Osteoblast (primary cell): ENCODE measurements around the gene RIMBP2. TPM values are rescaled to one million over a fixed set of nuclear protein-coding genes. Genes with fewer than 3 reads are reported as not detected.

Experiments
- DNase-seq: peaks from one replicate; pipeline ENCODE4 v3.0.0; 2011; ENCODE audit warnings: low spot score, mixed read lengths; ENCODE audit not compliant: insufficient read length; ENCODE audit errors: missing footprints
- H2AFZ ChIP-seq: 2 replicates; pipeline ENCODE4 v1.6.0; 2011; ENCODE audit warnings: mild to moderate bottlenecking, low read length
- H3K27ac ChIP-seq: 2 replicates; pipeline ENCODE4 v1.5.1; 2011; ENCODE audit warnings: mild to moderate bottlenecking, low read depth, low read length, moderate library complexity
- H3K27me3 ChIP-seq: 2 replicates; pipeline ENCODE4 v1.6.0; 2012; ENCODE audit warnings: mild to moderate bottlenecking, control low read depth, inconsistent platforms, low read length, moderate library complexity; ENCODE audit not compliant: insufficient read depth
- H3K36me3 ChIP-seq: 2 replicates; pipeline ENCODE4 v1.5.1; 2011; ENCODE audit warnings: mild to moderate bottlenecking, low read length, control low read depth, moderate library complexity; ENCODE audit not compliant: insufficient read depth
- H3K4me1 ChIP-seq: 2 replicates; pipeline ENCODE4 v1.5.1; 2011; ENCODE audit warnings: mild to moderate bottlenecking, low read length, control low read depth, moderate library complexity; ENCODE audit not compliant: insufficient read depth
- H3K4me2 ChIP-seq: 2 replicates; pipeline ENCODE4 v1.6.0; 2011; ENCODE audit warnings: mild to moderate bottlenecking, low read length; ENCODE audit not compliant: insufficient read depth
- H3K4me3 ChIP-seq: fragments of 200-600 bp; sonication (generic); 3 replicates; pipeline ENCODE4 v1.5.1; 2012; ENCODE audit warnings: mild to moderate bottlenecking, low read length, inconsistent platforms; ENCODE audit not compliant: insufficient read depth
- H3K79me2 ChIP-seq: 2 replicates; pipeline ENCODE4 v1.6.0; 2012; ENCODE audit warnings: mild to moderate bottlenecking, low read length, control low read depth, inconsistent platforms; ENCODE audit not compliant: insufficient read depth
- H3K9me3 ChIP-seq: 2 replicates; pipeline ENCODE4 v1.5.1; 2011; ENCODE audit warnings: low read depth, low read length, control low read depth
- H4K20me1 ChIP-seq: 2 replicates; pipeline ENCODE4 v1.6.0; 2012; ENCODE audit warnings: mild to moderate bottlenecking, low read length, control low read depth; ENCODE audit not compliant: insufficient read depth
- total RNA-seq: library from RNA; depleted of rRNA; stranded (reverse); fragments of >200 nt; gene quantifications from 2 replicates; pipeline ENCODE4 v1.2.3, GENCODE V29; 2012
- TF ChIP-seq, protein P1 (sequence below): IDR thresholded peaks from 2 replicates; pipeline ENCODE4 v1.5.1; 2011; ENCODE audit warnings: mild to moderate bottlenecking, low read depth, low read length, moderate library complexity; ENCODE audit errors: extremely low read depth

Gene RIMBP2
- total RNA-seq, 1 donor, result not detected

DNA sequence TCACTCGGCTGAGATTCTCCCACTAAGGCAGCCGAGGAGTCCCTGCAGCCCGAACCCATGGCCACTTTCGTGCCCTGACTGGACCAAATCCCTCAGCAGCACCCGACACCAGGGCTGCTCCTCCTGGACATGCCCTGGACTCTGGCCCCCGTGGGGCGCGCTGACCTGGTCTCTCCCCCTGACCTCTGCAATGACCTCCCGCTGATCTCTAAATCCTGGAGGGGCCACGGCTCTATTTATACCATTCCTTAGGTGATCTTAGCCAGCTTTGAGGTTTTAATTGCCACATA is 230.0 kb downstream of the RIMBP2 start:
- Histone ChIP-seq H3K79me2 (no peaks in the 10 kb centered on the region), H3K4me2 (no peak overlapping the region), H3K36me3 (no peaks in the 10 kb centered on the region), H3K9me3 (peaks cover 2% of the 10 kb centered on the region), H3K27me3 (no peaks in the 10 kb centered on the region), H3K27ac (no peak overlapping the region), H2AFZ (no peak overlapping the region), H3K4me1 (no peaks in the 10 kb centered on the region), H4K20me1 (no peaks in the 10 kb centered on the region), H3K4me3 (no peak overlapping the region)
- DNase-seq, result no peak
- TF ChIP-seq, protein P1, sequence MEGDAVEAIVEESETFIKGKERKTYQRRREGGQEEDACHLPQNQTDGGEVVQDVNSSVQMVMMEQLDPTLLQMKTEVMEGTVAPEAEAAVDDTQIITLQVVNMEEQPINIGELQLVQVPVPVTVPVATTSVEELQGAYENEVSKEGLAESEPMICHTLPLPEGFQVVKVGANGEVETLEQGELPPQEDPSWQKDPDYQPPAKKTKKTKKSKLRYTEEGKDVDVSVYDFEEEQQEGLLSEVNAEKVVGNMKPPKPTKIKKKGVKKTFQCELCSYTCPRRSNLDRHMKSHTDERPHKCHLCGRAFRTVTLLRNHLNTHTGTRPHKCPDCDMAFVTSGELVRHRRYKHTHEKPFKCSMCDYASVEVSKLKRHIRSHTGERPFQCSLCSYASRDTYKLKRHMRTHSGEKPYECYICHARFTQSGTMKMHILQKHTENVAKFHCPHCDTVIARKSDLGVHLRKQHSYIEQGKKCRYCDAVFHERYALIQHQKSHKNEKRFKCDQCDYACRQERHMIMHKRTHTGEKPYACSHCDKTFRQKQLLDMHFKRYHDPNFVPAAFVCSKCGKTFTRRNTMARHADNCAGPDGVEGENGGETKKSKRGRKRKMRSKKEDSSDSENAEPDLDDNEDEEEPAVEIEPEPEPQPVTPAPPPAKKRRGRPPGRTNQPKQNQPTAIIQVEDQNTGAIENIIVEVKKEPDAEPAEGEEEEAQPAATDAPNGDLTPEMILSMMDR, result no peak

- Histone ChIP-seq H3K4me1 (no peaks in the 10 kb centered on the region), H3K79me2 (no peaks in the 10 kb centered on the region), H4K20me1 (no peaks in the 10 kb centered on the region), H2AFZ (no peak overlapping the region), H3K36me3 (no peaks in the 10 kb centered on the region), H3K27me3 (no peaks in the 10 kb centered on the region), H3K4me2 (no peak overlapping the region), H3K27ac (no peak overlapping the region), H3K4me3 (no peak overlapping the region), H3K9me3 (peaks cover 2% of the 10 kb centered on the region)
- TF ChIP-seq, protein P1, result no peak
- no peak for DNase-seq
These were observed 230.6 kb downstream of the RIMBP2 start for GRCh38 chr12:130485291-130486145.

GRCh38 chr12:130484221-130484620 is 231.9 kb downstream of the RIMBP2 start:
- Histone ChIP-seq H3K9me3 (peaks cover 1% of the 10 kb centered on the region), H3K27ac (no peak overlapping the region), H3K4me1 (no peaks in the 10 kb centered on the region), H3K4me3 (no peak overlapping the region), H3K79me2 (no peaks in the 10 kb centered on the region), H2AFZ (no peak overlapping the region), H3K27me3 (no peaks in the 10 kb centered on the region), H3K4me2 (no peak overlapping the region), H4K20me1 (no peaks in the 10 kb centered on the region), H3K36me3 (no peaks in the 10 kb centered on the region)
- TF ChIP-seq, protein P1, result no peak
- no peak for DNase-seq

- H4K20me1 ChIP-seq, result no peaks in the 10 kb centered on the region
- H3K27me3 ChIP-seq, result no peaks in the 10 kb centered on the region
- H3K4me2 ChIP-seq, result no peak overlapping the region
- H3K4me1 ChIP-seq, result no peaks in the 10 kb centered on the region
- H3K9me3 ChIP-seq, result no peaks in the 10 kb centered on the region
- no peaks in the 10 kb centered on the region for H3K36me3 ChIP-seq
- no peak overlapping the region for H3K27ac ChIP-seq
- no peak overlapping the region for H2AFZ ChIP-seq
- no peak overlapping the region for H3K4me3 ChIP-seq
- TF ChIP-seq, protein P1, result no peak
- DNase-seq, result no peak
- H3K79me2 ChIP-seq, result no peaks in the 10 kb centered on the region
These were observed 232.4 kb downstream of the RIMBP2 start for GRCh38 chr12:130483616-130484180.
